Parathyroid adenoma (tissue), 2 donors: ENCODE data around the gene CASP14.
"Not testable (repeated sequence)": the region's sequence is repeated elsewhere in the genome, so short reads cannot be mapped to it uniquely, and the experiment has no call there.

Experiments used
- H2AFZ ChIP-seq: fragments of 300-600 bp; sonication (generic); one replicate; pipeline ENCODE4 v1.7.0; 2017; ENCODE audit warnings: antibody characterized with exemption, mild to moderate bottlenecking
- H3K27ac ChIP-seq: fragments of 300-600 bp; sonication (generic); one replicate; pipeline ENCODE4 v1.7.0; 2017
- H3K27me3 ChIP-seq: fragments of 300-600 bp; sonication (generic); one replicate; pipeline ENCODE4 v1.7.0; 2017; ENCODE audit warnings: low read length; ENCODE audit not compliant: control insufficient read depth, insufficient read depth
- H3K36me3 ChIP-seq: fragments of 300-600 bp; sonication (generic); one replicate; pipeline ENCODE4 v1.7.0; 2017; ENCODE audit warnings: low read length; ENCODE audit not compliant: control insufficient read depth, insufficient read depth
- H3K4me1 ChIP-seq: fragments of 300-600 bp; sonication (generic); one replicate; pipeline ENCODE4 v1.7.0; 2017; ENCODE audit warnings: control low read depth
- H3K4me2 ChIP-seq: fragments of 300-600 bp; sonication (generic); one replicate; pipeline ENCODE4 v1.7.0; 2017; ENCODE audit warnings: low read length
- H3K4me3 ChIP-seq: fragments of 300-600 bp; sonication (generic); one replicate; pipeline ENCODE4 v1.7.0; 2017; ENCODE audit warnings: low read depth, low read length
- H3K79me2 ChIP-seq: fragments of 300-600 bp; sonication (generic); one replicate; pipeline ENCODE4 v1.7.0; 2017; ENCODE audit warnings: control low read depth
- H3K9ac ChIP-seq: fragments of 300-600 bp; sonication (generic); one replicate; pipeline ENCODE4 v1.7.0; 2017; ENCODE audit warnings: mild to moderate bottlenecking
- H3K9me3 ChIP-seq: fragments of 300-600 bp; sonication (generic); one replicate; pipeline ENCODE4 v1.7.0; 2017; ENCODE audit warnings: low read length; ENCODE audit not compliant: control insufficient read depth
- CTCF ChIP-seq: fragments of 300-600 bp; sonication (generic); IDR thresholded peaks from one replicate; pipeline ENCODE4 v1.7.0; 2017; ENCODE audit warnings: antibody characterized with exemption, mild to moderate bottlenecking
- donor health status: primary hyperparathyroidism.

The CASP14 gene

GRCh38 chr19:15093001-15093400 is 43.7 kb downstream of the CASP14 start:
- no peaks in the 10 kb centered on the region for H3K79me2 ChIP-seq

GRCh38 chr19:15096223-15096622 is 46.9 kb downstream of the CASP14 start:
- H3K36me3 ChIP-seq: no peaks in the 10 kb centered on the region
- no peak for TF ChIP-seq CTCF
- H2AFZ ChIP-seq: no peak overlapping the region
- no peak overlapping the region for H3K27ac ChIP-seq
- no peaks in the 10 kb centered on the region for H3K9me3 ChIP-seq
- peaks cover 5% of the 10 kb centered on the region for H3K4me1 ChIP-seq
- H3K4me2 ChIP-seq: no peak overlapping the region
- no peak overlapping the region for H3K4me3 ChIP-seq
- no peak overlapping the region for H3K9ac ChIP-seq
- H3K79me2 ChIP-seq: no peaks in the 10 kb centered on the region
- no peaks in the 10 kb centered on the region for H3K27me3 ChIP-seq

More at GRCh38 chr19:15093001-15093400, 43.7 kb downstream of the CASP14 start:
- no peak for TF ChIP-seq CTCF
- H3K9ac ChIP-seq: no peak overlapping the region
- no peaks in the 10 kb centered on the region for H3K9me3 ChIP-seq
- no peak overlapping the region for H3K4me3 ChIP-seq
- no peak overlapping the region for H3K27ac ChIP-seq
- H3K4me1 ChIP-seq: peaks cover 5% of the 10 kb centered on the region
- no peak overlapping the region for H2AFZ ChIP-seq
- H3K4me2 ChIP-seq: no peak overlapping the region
- no peaks in the 10 kb centered on the region for H3K27me3 ChIP-seq
- H3K36me3 ChIP-seq: no peaks in the 10 kb centered on the region

- not testable (repeated sequence) for H3K4me3 ChIP-seq, H3K27me3 ChIP-seq, H3K27ac ChIP-seq, H3K9me3 ChIP-seq, H3K4me2 ChIP-seq, H3K36me3 ChIP-seq, H2AFZ ChIP-seq, H3K79me2 ChIP-seq, H3K9ac ChIP-seq, H3K4me1 ChIP-seq
These were observed 48.7 kb downstream of the CASP14 start for GRCh38 chr19:15097980-15098379.

GRCh38 chr19:15098460-15098859 is 49.2 kb downstream of the CASP14 start:
- Histone ChIP-seq H3K4me2 (no peak overlapping the region), H3K79me2 (no peaks in the 10 kb centered on the region)

GRCh38 chr19:15099017-15099582 is 49.8 kb downstream of the CASP14 start:
- Histone ChIP-seq H3K9ac (no peak overlapping the region), H3K36me3 (no peaks in the 10 kb centered on the region), H2AFZ (no peak overlapping the region), H3K4me1 (no peaks in the 10 kb centered on the region), H3K27me3 (no peaks in the 10 kb centered on the region), H3K9me3 (no peaks in the 10 kb centered on the region), H3K79me2 (no peaks in the 10 kb centered on the region), H3K4me2 (no peak overlapping the region), H3K4me3 (no peak overlapping the region), H3K27ac (no peak overlapping the region)
- no peak for TF ChIP-seq CTCF

More at GRCh38 chr19:15098460-15098859, 49.2 kb downstream of the CASP14 start:
- H3K36me3 ChIP-seq: no peaks in the 10 kb centered on the region
- no peak overlapping the region for H3K9ac ChIP-seq
- TF ChIP-seq CTCF: no peak
- H3K9me3 ChIP-seq: no peaks in the 10 kb centered on the region
- no peak overlapping the region for H2AFZ ChIP-seq
- H3K27me3 ChIP-seq: no peaks in the 10 kb centered on the region
- H3K4me1 ChIP-seq: no peaks in the 10 kb centered on the region
- H3K4me3 ChIP-seq: no peak overlapping the region
- no peak overlapping the region for H3K27ac ChIP-seq
